ENCODE results near the gene ATG101.

ATG101 gene

DNA sequence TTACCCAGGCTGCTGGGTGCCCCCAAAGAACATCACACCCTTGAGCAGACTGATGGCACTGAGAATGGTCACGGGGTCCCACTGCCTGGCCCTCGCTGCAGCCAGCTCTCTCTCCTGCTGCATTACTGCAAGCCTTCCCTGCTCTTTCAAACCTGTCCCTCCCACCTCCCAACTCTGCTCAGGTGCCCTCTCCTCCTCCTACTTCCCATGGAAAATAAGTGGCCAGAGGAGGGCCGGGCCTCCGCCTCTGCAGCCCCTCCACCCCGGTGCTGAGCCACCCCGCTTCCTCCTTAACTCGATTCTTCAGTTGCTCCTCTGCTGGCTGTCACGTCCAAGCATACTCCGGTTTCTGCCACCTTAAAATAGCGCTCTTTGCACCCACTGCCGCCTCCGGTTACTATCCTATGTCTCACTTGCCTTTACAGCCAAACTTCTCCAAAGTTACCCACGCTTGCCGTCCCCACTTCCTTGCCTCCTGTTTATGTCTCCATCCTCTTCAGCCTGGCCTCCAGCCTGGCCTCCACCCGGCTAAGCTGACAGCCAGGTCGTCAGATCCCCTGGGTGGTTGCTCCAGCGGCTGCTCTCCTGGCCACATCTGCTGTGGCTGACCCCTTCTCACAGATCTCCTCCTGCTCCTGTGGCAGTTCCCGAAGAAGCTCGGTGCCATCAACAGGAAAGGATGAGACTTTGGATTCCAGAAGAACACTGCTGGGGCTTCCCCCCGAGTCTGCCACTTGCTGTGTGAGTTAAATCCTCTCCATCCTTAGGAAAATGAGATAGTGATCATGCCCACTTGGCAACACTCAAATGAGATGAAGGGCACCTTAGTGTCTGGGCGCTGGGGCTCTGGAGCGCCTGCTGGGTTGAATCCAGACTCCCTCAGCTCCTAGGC, 17.4 kb downstream of the ATG101 start:
- Mint-ChIP-seq H3K9me3 (no peaks in the 10 kb centered on the region), H3K36me3 (ENCODE audit: low read depth) (no peaks in the 10 kb centered on the region)

DNA sequence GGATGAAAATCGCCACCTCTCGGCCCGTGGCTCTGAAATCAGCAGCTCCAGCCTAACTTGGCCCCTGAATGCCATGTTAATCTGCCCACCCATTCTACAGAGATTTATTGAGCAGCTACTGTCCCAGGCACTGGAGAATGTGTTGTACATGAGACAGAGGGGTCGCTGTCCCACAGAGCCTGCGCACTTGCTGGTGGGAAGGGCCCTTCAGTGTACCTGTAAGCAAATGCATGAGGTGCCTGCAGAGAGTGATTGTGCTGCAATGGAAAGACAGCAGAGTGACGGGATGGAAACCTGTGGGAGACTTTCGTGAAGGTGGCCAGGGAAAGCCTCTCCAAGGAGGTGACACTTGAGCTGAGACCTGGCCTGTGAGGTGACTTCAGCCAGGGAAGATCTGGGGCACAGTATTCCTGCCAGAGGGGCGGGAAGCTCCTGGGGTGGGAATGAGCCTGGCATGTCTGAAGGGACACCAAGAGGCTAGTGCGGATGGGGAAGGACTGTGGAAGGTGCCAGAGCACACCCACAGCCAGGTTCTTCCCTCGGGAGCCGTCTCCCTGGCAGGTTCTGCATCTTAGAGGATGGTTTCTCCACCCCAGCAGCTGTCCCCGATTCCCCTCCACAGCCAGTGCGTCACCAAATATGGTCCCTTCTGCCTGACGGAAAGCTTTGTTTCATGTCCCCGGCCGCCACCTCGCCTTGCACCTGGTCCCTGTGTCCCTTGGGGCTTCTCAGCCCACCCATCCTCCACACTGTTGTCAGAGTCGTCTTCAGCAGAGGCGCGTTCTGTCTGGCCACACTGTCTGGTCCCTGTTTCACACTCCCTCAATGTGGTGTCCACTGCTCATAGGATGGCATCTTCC, 18.4 kb downstream of the ATG101 start:
- H3K27me3 Mint-ChIP-seq (ENCODE audit: low read depth): peaks cover 61% of the 10 kb centered on the region
- TF ChIP-seq, protein P1, sequence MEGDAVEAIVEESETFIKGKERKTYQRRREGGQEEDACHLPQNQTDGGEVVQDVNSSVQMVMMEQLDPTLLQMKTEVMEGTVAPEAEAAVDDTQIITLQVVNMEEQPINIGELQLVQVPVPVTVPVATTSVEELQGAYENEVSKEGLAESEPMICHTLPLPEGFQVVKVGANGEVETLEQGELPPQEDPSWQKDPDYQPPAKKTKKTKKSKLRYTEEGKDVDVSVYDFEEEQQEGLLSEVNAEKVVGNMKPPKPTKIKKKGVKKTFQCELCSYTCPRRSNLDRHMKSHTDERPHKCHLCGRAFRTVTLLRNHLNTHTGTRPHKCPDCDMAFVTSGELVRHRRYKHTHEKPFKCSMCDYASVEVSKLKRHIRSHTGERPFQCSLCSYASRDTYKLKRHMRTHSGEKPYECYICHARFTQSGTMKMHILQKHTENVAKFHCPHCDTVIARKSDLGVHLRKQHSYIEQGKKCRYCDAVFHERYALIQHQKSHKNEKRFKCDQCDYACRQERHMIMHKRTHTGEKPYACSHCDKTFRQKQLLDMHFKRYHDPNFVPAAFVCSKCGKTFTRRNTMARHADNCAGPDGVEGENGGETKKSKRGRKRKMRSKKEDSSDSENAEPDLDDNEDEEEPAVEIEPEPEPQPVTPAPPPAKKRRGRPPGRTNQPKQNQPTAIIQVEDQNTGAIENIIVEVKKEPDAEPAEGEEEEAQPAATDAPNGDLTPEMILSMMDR (IDR thresholded peaks at IDR 0.05; ENCODE audit: unreplicated experiment in 3 of 3): no peak
- H3K27ac Mint-ChIP-seq: no peak overlapping the region
- H3K9me3 Mint-ChIP-seq: no peaks in the 10 kb centered on the region
- H3K4me1 Mint-ChIP-seq: peaks cover 42% of the 10 kb centered on the region
- H3K4me3 Mint-ChIP-seq: no peak overlapping the region
- no peaks in the 10 kb centered on the region for H3K36me3 Mint-ChIP-seq (ENCODE audit: low read depth)

More for the DNA sequence above, 17.4 kb downstream of the ATG101 start:
- Mint-ChIP-seq H3K4me1 (peaks cover 47% of the 10 kb centered on the region), H3K27ac (peak overlapping the region in 1 of 3 experiments; percentile 6), H3K27me3 (ENCODE audit: low read depth) (peaks cover 58% of the 10 kb centered on the region), H3K4me3 (no peak overlapping the region)
- TF ChIP-seq, protein P1 (IDR thresholded peaks at IDR 0.05; ENCODE audit: unreplicated experiment in 3 of 3): no peak

DNA sequence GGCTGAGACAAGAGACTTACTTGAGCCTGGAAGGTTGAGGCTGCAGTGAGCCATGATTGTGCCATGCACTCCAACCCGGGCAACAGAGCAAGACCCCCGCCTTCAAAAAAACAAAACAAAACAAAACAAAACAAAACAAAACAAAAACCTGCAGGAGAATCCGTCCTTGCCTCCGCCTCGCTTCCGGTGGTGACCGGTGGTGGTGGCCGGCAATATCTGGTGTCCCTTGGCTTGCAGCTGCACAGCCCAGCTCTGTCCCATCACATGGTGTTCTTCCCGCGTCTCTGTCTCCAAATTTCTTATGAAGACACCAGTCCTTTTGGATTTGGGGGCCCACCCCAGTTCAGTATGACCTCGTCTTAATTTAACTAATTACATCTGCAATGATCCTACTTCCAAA, 19.7 kb downstream of the ATG101 start:
- no peak overlapping the region for H3K27ac Mint-ChIP-seq
- no peaks in the 10 kb centered on the region for H3K36me3 Mint-ChIP-seq (ENCODE audit: low read depth)
- peaks cover 64% of the 10 kb centered on the region for H3K27me3 Mint-ChIP-seq (ENCODE audit: low read depth)

DNA sequence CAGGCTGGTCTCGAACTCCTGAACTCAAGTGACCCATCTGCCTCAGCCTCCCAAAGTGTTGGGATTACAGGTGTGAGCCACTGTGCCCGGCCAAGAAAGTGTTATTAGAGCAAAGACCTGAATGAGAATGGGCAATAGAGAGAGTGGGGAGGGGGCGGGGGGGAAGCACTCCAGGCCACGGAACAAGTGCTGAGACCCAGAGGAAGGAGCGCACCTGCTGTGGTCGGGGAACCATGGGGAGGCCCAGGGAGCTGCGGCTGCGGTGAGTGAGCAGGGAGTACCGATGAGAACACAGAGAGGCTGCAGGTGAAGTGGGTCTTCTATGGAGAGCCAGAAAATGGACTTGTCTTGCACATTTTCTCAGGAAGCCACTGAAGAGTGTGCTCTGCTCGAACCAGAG, 20.5 kb downstream of the ATG101 start:
- H3K27me3 Mint-ChIP-seq (ENCODE audit: low read depth): peaks cover 72% of the 10 kb centered on the region
- H3K4me3 Mint-ChIP-seq: no peak overlapping the region
- peaks cover 2% of the 10 kb centered on the region for H3K9me3 Mint-ChIP-seq
- TF ChIP-seq, protein P1 (IDR thresholded peaks at IDR 0.05; ENCODE audit: unreplicated experiment in 3 of 3): no peak
- peaks cover 34% of the 10 kb centered on the region for H3K4me1 Mint-ChIP-seq
- H3K27ac Mint-ChIP-seq: no peak overlapping the region
- no peaks in the 10 kb centered on the region for H3K36me3 Mint-ChIP-seq (ENCODE audit: low read depth)

More for the DNA sequence above, 19.7 kb downstream of the ATG101 start:
- no peaks in the 10 kb centered on the region for H3K9me3 Mint-ChIP-seq
- peaks cover 34% of the 10 kb centered on the region for H3K4me1 Mint-ChIP-seq
- H3K4me3 Mint-ChIP-seq: no peak overlapping the region
- TF ChIP-seq, protein P1 (IDR thresholded peaks at IDR 0.05; ENCODE audit: unreplicated experiment in 3 of 3): no peak

DNA sequence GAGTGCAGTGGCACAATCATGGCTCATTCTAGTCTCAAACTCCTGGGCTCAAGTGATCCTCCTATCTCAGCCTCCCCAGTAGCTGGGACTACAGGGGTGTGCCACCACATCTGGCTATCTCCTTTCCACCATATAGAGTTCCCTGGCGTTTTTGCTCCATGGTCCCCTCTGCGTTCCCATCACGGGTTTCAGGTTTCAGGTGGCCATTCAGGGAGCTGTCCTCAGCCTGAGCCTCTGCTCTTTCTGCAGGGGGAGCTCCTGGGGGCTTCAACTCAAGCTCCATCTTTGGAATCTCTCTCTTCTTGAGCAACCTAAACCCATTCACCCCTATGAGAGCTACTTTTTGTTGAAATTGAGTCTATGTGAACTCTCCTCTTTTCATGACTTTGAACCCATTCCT, 21.3 kb downstream of the ATG101 start:
- no peaks in the 10 kb centered on the region for H3K36me3 Mint-ChIP-seq (ENCODE audit: low read depth)
- peaks cover 69% of the 10 kb centered on the region for H3K27me3 Mint-ChIP-seq (ENCODE audit: low read depth)
- peaks cover 29% of the 10 kb centered on the region for H3K4me1 Mint-ChIP-seq
- no peak overlapping the region for H3K4me3 Mint-ChIP-seq
- TF ChIP-seq, protein P1 (IDR thresholded peaks at IDR 0.05; ENCODE audit: unreplicated experiment in 3 of 3): no peak
- H3K9me3 Mint-ChIP-seq: peaks cover 5% of the 10 kb centered on the region
- no peak overlapping the region for H3K27ac Mint-ChIP-seq
